ENCODE data around the gene MRPL4.
A peak's percentile ranks its signal among the peaks of the same experiment; 100 is the strongest.
"Not testable (repeated sequence)": the region's sequence is repeated elsewhere in the genome, so short reads cannot be mapped to it uniquely, and the experiment has no call there.

The MRPL4 gene

DNA sequence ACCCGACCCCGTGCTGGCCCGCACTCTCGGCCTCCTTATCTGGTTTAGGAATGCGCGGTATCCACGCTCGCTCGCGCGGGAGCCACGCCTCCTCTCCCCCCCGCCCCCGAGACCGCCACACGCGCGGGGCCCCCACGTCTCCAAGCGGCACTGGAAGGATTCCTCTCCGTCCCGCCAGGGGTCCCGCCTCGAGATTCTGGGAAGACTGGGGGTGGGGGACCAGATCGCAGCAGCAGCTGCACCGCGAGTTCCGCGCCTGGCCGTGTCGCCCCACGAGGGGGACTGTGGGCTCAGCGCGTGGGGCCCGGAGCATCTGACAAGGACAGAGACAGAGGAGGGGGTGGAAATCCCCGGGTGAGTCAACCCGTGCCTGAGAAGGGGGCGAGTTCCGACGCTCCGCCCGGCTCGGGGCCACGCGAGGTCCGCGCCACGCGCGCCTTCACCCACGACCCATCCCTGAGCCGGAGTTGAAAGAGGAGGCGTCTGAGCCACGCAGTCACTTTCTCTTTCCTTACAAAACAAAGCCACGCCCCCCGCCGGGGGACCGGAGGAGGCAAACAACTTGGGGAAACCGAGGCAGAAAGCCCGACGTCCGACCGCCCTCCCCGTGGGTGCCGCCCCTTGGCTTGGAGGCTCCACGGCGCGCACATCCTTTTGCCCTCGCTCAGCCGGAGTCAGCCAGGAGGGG, 21.7 kb upstream of the MRPL4 start:
- DNase-seq (ENCODE audit: low read depth in 2 of 2, low spot score in 1 of 2), result no peak

DNA sequence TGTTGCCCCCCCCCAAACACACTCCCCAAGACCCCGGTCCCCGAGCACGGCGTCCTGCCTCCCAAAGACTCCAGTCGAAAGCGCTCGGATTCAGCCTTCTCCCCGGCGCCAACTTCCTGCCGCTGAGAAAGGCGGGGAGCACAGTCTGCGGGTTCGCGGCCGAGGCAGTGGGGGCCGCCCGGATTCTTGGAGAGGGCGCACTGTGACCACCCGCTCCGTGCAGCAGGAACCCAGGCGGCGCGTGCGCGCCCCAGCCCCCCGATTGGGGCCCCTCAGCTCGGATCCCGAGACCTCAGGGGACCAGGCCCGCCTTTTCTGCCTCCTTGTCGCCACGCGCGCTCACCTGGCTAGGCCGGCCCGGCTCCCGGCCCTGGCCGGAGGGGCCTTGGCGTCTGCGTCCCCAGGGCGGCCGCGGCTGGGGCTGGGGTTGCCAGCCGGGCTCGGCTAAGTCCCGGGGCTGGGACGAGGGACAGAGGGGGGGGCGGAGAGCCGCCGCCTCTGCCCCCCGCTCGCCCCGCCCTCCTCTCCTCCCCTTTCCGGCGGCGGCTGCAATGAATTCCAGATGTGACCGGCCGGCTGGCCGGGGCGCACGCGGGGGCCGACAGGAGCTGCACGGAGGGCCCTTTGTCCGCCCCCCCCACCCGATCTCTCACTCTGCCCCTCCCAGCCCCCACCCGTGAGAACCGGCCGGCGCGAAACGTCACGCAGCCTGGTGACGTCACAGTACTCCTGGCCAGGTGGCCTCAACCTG, 21.0 kb upstream of the MRPL4 start, which contains the start of gene S1PR2:
TSS of gene S1PR2 (minus strand) at position 471 of the 751 bp plus-strand sequence. CDS start 6,426 bp downstream, outside the sequence.
- DNase-seq (ENCODE audit: low read depth in 2 of 2, low spot score in 1 of 2), result peak; percentile 25 to 37

DNA sequence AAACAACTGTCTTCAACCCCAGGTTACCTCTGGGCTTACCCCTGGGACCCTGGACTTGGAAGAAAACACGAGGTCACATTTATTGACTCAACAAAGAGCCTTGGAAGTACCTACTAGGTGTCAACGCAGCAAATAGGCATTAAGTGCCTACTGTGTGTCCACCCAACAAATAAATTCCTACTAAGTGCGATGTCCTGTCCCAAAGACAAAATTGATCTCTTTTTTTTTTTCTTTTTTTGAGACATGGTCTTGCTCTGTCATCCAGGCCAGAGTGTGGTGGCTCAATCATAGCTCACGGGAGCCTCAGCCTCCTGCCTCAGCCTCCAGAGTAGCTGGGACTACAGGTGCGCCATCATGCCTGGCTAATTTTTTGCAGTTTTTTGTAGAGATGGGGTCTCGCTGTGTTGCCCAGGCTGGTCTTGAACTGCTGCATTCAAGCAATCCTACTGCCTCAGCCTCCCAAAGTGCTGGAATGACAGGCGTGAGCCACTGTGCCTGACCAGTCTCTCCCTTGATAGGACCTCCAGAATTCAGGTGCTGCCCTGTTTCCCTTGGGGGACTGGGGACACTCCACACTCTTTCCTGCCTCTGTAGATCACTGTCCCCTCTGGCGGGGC, 20.3 kb upstream of the MRPL4 start:
- no peak for DNase-seq (ENCODE audit: low read depth in 2 of 2, low spot score in 1 of 2)

DNA sequence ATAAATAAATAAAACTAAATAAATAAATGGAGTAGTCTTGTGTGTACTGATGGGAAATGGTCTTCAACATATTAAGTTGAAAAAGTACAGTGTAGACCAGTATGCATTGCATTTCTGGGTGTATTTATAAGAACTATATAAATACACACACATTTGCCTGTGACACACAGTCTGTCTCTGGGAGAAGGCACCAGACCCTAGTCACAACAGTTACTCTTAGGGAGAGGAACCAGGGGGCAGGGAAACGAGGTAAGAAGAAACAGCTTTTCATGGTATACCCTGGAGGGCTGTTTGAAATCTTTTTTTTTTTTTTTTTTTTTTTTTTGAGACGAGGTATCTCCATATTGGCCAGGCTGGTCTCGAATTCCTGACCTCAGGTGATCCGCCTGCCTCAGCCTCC, 18.1 kb upstream of the MRPL4 start:
- DNase-seq (ENCODE audit: low read depth in 2 of 2, low spot score in 1 of 2), result no peak

DNA sequence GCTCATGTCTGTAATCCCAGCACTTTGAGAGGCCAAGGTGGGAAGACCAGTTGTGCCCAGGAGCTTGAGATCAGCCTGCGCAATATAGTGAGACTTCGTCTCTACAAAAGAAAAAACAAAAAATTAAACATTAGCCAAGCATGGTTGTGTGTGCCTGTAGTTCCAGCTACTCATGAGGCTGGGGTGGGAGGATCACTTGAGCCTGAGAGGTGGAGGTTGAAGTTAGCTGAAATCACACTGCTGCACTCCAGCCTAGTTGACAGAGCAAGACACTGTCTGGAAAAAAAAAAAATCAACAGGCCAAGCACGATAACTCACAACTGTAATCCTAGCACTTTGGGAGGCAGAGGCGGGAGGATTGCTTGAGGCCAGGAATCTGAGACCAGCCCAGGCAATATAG, 17.0 kb upstream of the MRPL4 start:
- DNase-seq (ENCODE audit: low read depth in 2 of 2, low spot score in 1 of 2), result no peak

DNA sequence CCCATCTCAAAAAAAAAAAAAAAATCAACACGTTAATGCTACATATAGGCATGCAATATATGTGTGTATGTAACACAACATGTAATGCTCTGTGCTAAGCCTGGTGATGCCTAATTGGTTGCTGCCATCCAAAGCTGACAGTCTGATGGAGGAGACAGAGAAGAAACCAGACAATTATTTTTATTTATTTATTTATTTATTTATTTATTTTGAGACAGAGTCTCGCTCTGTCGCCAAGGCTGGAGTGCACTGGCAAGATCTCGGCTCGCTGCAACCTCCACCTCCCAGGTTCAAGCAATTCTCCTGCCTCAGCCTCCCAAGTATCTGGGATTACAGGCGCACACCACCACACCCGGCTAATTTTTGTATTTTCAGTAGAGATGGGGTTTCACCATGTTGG, 16.6 kb upstream of the MRPL4 start:
- not testable (repeated sequence) for DNase-seq (ENCODE audit: low read depth in 2 of 2, low spot score in 1 of 2)

DNA sequence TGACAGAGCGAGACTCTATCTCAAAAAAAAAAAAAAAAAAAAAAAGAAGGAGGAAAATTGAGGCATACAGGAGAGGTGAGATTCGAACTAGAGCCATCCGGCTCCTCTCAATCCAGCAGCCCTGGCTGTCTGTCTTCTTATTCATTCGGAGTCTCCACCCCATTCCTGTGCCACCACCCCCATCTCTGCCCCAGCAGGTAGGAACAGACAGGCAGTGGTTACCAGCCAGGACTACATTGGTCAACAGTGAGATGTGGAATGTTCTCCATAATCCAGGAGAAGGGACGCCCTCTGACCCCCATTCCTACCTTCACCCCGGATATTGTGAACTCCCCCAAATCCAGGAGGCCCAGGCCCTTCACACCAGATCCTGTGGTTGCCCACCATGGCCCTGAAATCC, 14.3 kb upstream of the MRPL4 start:
- no peak for DNase-seq (ENCODE audit: low read depth in 2 of 2, low spot score in 1 of 2)

DNA sequence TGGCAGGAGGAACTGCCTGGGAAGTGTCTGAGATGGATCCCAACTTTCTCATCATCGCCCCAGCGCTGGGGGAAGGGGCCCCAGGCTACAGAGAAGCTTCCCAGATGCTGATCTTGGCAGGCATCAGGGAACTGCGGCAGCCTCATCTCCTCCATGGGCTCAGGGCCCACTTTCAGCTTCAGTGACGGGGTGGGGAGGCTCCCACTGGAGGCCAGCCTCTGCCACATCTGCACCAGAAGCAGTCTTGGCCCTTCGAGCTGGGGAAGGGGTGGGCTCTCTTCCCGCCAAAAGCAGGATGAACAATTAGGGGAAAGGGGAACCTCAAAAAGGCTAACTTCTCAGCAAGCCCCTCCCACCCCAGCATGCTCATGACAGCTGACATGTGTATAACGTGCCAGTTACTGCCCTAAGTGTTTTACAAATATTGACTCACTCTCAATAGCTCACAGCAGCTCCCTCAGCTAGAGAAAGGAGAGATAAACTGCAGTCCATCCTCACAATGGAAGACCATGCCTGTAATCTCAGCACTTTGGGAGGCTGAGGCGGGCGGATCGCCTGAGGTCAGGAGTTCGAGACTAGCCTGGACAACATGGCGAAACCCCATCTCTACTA, 13.7 kb upstream of the MRPL4 start:
- no peak for DNase-seq (ENCODE audit: low read depth in 2 of 2, low spot score in 1 of 2)

DNA sequence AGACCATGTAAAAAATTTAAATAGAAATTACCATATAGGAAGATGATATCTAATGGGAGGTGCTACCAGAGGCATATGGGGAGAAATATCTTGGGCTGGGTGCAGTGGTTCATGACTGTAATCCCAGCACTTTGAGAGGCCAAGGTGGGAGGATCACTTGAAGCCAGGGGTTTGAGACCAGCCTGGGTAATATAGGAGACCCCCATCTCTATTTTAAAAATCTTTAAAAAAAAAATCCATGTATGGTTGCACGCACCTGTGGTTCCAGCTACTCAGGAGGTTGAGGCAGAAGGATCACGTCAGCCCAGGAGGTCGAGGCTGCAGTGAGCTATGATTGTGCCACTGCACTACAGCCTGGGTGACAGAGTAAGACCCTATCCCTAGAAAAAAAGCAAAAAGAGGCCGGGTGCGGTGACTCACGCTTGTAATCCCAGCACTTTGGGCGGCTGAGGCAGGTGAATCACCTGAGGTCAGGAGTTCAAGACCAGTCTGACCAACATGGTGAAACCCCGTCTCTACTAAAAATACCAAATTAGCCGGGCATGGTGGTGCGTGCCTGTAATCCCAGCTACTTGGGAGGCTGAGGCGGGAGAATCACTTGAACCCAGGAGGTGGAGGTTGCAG, 10.1 kb upstream of the MRPL4 start:
- not testable (repeated sequence) for DNase-seq (ENCODE audit: low read depth in 2 of 2, low spot score in 1 of 2)

DNA sequence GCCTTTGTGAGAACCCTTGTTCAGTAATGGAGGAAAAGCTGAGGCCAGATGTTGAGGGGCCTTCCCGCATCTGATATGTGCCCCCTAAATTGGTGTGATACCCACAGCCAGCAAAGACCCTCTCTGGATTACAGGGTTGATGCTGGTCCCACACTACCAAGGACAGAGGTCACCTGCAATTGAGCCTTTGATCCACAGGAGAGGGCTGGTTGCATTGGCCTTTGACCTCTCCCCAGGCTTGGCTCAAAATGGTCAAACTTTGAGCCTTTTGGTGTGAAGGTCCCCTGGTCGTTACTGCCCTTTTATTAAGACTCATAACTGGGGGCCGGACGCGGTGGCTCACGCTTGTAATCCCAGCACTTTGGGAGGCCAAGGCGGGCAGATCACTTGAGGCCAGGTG, 8.4 kb upstream of the MRPL4 start:
- DNase-seq (ENCODE audit: low read depth in 2 of 2, low spot score in 1 of 2), result no peak

DNA sequence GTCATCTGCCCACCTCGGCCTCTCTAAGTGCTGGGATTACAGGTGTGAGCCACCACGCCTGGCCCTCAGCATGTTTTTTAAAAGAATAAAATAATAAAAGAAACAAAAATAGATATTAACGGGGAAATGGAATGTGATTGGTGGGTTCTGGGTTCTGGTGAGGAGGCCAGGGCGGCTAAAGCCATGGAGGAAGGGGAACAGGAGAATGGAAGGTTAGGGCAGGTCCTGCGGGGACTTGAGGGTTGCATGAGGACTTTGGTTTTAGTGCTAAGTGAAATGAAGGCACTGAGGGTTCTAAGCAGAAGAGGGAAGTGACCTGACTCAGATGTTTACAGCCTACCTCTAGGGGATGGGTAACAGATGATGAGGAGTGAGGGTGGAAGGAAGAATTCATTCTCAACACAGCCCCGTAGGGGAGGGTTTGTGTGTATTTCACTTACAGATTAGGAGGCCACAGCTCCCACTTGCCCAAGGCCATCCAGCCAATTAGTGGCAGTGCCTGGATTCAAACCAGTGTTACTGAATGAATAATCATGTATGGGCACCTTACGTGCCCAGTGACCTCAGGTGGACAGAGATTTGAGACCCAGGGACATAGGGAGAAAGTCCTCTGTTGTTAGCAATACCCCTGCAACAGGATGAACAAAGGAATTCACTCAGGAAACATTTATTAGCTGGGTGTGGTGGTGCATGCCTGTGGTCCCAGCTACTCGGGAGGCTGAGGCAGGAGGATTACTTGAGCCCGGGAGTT, 6.7 kb upstream of the MRPL4 start:
- DNase-seq (ENCODE audit: low read depth in 2 of 2, low spot score in 1 of 2), result no peak

DNA sequence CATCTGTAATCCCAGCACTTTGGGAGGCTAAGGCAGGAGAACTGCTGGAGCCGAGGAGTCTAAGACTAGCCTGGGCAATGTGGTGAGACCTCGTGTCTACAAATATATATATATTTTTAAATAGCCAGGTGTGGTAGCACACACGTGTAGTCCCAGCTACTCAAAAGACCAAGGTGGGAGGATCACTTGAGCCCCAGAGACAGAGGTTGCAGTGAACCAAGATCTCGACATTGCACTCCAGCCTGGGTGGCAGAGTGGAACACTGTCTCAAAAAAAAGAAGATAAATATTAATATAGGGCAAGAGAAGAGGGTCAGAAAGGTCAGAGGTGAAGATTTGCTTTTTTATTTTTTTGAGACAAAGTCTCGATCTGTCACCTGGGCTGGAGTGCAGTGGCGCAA, 5.5 kb upstream of the MRPL4 start:
- DNase-seq (ENCODE audit: low read depth in 2 of 2, low spot score in 1 of 2), result no peak

DNA sequence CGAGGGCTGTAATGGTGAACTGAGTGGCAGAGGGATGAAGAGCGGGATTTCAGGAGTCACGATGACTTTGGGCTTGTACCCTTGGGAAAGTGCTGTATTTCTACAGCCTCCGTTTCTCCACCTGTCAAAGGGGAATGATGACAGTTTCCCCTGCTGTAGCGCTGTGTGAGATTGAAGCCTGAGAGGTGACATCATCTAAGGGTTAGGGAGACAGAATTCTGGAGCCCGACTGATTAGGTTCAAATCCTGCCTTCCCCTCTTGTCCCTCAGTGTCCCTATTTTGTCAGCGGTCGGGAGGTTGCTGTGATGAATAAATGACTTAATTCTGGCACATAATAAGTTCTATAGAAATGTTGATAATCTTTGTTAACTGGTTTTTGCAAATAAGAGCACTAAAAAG, 693 bp downstream of the MRPL4 start:
- no peak for DNase-seq (ENCODE audit: low read depth in 2 of 2, low spot score in 1 of 2)

DNA sequence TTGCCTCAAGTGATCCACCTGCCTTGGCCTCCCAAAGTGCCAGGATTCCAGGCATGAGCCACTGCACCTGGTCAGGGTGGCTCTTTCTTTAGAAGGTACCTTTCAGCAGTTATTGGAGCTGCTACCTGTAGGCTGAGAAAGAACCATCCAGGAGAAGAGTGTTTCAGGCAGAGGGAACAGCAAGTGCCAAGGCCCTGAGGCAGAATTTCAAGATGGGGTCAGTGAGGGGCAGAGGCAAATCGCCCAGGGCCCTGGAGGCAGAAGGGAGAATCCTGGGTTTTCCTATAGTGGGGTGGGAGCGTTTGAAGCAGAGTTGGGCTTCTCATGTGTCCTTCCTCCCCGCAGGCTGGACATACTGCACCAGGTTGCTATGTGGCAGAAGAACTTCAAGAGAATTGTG, 2.2 kb downstream of the MRPL4 start:
- DNase-seq (ENCODE audit: low read depth in 2 of 2, low spot score in 1 of 2), result no peak

DNA sequence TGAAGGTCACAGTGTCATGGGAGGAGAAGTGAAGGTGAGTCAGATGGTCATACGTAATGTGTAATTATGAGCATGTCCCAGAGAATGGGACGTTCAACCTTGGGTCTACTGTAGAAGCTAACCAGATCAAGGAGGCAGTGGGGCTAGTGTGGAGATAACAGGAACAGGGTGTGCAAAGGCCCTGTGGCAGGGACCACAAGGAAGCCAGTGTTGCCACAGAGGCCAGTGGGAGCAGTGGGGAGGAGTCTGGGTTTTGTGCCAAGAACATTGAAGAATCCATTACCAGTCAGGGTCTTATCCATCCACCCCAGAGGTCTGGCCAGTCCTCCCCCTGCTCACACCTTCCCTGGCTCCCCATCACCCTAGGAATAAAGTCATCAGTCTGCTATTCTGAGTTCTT, 3.3 kb downstream of the MRPL4 start:
- DNase-seq (ENCODE audit: low read depth in 2 of 2, low spot score in 1 of 2), result no peak

DNA sequence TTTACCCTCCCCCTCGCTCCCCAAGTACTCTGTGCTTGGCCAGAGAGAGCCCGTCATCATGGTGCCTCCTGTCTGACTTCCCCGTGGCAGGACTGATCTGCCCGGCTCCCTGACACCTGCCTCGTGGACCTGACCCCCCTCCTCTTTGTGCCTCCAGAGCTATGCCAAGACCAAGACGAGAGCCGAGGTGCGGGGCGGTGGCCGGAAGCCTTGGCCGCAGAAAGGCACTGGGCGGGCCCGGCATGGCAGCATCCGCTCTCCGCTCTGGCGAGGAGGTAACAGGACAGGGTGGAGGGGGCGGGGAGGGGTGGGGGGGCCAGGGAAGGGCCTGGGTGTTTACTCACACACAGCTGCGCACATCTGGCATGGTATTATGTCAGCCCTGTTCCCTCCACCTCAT, 4.5 kb downstream of the MRPL4 start:
- DNase-seq (ENCODE audit: low read depth in 2 of 2, low spot score in 1 of 2), result no peak

DNA sequence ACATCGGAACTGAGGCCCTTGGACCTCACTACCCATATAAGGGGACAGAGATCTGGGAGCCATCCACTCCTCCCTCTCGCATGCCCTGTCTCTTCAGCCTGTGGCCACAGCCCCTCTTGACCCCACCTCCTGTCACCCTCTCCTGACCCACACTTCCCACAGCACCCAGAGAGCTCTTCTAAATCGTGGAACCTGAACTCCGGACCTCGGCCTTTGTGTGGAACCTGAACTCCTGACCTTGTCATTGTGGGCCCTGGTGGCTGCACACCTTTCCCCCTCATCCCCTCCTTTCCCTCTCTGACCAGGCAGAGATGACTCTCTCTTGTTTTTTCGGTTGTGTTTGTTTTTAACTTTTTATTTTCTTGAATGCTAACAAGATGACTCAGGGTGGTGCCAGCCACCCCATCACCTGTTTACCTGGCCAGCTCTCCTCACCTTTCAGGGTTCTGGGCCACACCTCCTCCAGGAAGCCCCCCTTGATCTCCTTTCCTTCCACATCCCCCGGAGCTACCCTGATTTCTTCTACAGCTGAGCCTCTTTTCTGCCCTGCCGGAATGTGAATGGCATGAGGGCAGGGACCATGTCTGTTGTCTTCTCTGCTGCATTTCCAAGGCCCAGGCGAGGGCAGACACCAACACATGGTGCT, 5.1 kb downstream of the MRPL4 start:
- DNase-seq (ENCODE audit: low read depth in 2 of 2, low spot score in 1 of 2), result no peak

DNA sequence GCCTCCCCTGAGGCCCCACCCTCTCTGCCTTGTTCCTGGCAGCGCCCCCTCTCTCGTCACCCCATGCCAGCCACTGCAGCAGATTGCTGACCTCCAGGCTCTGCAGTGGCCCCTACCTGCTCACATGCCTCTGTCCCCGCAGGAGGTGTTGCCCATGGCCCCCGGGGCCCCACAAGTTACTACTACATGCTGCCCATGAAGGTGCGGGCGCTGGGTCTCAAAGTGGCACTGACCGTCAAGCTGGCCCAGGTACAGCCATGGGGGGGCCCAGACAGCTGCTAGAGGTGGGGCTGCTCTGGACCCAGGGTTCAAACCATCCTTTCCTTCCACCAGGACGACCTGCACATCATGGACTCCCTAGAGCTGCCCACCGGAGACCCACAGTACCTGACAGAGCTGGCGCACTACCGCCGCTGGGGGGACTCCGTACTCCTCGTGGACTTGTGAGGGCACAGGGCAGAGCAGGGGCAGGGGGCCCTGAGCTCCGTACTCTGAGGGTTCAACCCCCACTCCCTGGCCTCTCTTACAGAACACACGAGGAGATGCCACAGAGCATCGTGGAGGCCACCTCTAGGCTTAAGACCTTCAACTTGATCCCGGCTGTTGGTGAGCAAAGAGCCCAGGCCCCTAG, 6.2 kb downstream of the MRPL4 start:
- DNase-seq (ENCODE audit: low read depth in 2 of 2, low spot score in 1 of 2), result no peak

DNA sequence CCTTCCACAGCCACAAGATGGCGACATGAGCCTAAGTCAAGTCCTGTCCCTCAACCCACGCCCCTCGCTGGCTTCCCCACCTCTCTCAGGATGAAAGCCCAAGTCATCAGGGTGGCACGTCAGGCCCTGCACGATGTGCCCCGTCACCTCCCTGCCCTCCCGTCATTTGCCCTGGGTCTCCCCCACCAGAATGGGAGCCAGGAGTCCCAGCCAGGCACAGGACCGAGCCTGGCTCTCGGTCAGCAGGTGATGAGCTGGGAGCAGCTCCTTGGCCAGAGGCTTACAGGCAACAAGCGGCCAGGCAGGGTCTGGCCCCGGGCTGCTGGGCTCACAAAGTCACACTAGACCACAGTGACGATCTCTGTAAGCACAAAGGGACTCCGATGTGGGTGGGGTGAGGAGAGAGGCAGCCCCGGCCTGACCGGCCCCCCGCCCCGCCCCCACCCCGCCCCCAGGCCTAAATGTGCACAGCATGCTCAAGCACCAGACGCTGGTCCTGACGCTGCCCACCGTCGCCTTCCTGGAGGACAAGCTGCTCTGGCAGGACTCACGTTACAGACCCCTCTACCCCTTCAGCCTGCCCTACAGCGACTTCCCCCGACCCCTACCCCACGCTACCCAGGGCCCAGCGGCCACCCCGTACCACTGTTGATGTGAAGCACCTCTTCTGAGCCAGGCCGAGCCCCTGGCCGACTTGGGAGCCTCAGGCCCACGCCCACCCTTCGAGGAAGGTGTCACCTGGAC, 7.3 kb downstream of the MRPL4 start:
- DNase-seq (ENCODE audit: low read depth in 2 of 2, low spot score in 1 of 2), result peak; percentile 46 to 70

All from stimulated activated CD8-positive, alpha-beta memory T cell treated with anti-CD3 and anti-CD28 coated beads, Interleukin-4, amount 100 ng/mL, for 1 hour (primary cell).